Stimulated activated CD4-positive, alpha-beta T cell treated with anti-CD3 and anti-CD28 coated beads, Interleukin-2, amount 100 ng/mL, for 48 hours (primary cell): Measurements from ENCODE around the gene RSBN1L.
"Not testable (repeated sequence)": the region's sequence is repeated elsewhere in the genome, so short reads cannot be mapped to it uniquely, and the experiment has no call there.

Source experiments
- DNase-seq, 2 donors: peaks; one replicate each; pipeline ENCODE4 v3.0.0-alpha.2; 2020

Gene RSBN1L

DNA sequence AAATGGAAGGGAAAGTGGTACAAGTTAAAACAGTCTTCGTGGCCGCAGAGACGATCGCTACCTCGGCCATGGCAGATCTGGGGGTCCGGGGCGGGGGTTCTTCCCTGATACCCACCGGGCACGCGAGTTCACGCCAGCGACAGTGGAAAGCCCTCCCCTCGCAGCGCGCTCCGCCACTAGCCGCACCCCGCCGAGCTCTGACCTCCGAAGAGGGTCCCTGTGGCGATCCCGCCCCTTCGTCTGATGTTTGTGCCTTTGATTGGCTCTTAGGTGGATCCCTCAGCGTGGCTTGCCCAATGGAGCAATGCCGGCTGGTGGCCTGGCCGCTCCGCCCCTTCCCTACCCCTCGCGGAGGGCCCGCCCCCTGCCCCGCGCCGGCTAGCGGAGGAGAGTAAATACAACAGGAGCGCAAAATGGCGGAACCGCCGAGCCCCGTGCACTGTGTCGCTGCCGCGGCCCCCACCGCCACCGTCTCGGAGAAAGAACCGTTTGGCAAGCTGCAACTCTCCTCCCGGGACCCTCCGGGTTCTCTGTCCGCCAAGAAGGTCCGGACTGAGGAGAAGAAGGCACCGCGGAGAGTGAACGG, at the start of gene RSBN1L:
TSS of gene RSBN1L (plus strand) at position 403 of the 586 bp plus-strand sequence. CDS start at position 414, 11 bp downstream.
- peak; percentile 95 to 96 for DNase-seq

DNA sequence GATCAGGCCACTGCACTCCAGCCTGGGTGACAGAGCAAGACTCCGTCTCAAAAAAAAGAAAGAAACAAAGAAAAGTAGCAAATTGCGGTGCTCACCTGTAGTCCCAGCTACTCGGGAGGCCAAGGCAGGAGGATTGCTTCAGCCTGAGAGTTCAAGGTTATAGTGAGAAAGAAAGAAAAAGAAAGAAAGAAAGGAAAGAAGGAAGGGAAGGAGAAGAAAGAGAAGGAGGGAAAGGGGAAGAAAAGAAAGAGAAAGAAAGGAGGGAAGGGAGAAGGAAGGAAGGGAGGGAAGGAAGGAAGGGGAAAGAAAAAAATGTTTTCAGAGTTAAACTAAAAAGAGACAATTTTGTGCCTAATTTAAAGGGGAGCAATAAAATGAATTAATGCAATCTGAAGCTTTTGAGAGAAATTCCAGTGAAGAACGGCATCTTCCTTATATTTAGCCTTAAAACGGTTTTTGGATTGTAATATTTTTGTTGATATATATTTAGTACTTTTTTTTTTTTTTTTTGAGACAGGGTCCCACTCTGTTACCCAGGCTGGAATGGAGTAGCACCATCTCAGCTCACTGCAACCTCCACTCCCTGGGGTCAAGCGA, 47.4 kb upstream of the RSBN1L start:
- no peak for DNase-seq

DNA sequence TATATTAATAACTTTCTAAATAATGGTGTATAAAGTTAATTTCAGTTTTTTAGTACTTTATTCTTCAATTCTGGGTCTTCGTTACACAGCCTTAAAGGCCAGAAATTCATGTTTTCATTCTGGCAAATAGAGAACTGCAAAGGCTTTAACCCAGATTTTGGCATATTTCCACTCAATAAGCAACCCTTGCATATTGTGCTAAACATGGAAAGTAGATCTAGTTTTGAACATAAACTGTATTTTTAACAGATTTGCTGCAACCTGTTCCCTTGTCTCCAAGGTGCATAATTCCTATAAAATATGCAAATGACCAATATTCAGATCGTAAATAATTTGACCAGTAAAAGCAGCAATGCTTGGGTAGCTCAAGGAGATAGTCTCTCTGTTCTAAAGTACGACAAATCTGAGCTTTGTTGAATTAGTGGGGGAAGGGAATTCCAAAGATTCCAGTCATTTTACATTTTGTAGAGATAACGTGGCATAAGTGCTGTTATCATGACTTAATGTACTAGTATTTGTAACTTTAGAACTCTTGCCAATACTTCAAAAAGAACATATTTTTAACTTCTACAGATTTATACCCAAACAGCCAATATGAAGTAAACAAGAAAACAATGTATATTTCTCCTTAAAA, 46.4 kb upstream of the RSBN1L start:
- DNase-seq: no peak

DNA sequence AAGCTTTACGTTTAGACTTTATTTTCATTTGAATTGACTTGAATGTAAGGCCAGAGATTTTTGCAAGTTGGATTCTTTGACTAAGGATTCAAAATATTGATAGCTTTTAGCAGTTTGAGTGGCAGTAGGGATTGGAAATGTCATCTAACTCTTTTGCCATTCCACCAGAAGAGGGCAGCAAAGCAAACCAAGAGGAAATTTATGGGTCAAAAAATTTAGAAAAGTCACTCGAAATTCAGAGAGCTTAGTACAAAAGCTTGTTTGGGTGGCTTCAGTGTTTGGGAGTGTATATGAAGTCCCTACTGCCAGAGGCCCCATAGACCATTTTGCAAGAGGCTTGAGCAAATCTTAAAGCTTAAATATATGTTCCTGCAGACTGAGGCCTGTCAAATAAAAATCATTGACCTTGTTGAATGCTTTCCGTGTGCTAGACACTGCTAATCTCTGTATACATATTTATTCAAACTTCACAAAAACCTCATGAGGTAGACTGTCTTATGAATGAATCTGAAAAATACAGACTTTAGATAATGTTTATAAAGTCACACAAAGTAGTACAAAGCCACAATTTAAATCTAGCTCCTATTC, 44.6 kb upstream of the RSBN1L start:
- peak; percentile 23 to 41 for DNase-seq

DNA sequence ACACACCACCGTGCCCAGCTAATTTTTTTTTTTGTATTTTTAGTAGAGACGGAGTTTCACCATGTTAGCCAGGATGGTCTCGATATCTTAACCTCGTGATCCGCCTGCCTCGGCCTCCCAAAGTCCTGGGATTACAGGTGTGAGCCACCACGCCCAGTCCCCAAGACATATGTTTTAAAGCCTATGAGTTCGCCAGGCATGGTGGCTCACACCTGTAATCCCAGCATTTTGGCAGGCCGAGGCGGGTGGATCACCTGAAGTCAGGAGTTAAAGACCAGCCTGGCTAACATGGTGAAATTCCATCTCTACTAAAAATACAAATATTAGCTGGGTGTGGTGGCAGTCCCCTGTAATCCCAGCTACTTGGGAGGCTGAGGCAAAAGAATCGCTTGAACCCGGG, 43.4 kb upstream of the RSBN1L start:
- not testable (repeated sequence) for DNase-seq

DNA sequence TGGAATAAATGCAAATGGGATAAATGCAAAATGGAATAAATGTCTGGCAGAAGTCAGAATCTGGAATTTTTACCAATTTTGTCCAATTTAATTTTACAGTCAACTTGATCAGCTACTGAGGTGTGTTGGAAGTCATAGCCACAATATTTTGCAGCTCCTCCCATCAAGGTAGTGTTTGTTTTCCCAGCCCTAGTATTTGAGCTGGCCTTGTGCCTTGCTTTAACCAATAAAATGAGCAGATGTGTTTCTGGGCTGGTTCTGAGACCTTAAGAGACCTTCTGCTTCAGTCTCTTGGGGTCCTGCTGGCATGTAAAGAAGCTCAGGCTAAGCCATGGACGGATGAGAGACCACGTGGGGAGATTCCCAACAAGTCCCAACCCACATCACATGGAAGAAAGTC, 42.7 kb upstream of the RSBN1L start:
- DNase-seq: no peak

DNA sequence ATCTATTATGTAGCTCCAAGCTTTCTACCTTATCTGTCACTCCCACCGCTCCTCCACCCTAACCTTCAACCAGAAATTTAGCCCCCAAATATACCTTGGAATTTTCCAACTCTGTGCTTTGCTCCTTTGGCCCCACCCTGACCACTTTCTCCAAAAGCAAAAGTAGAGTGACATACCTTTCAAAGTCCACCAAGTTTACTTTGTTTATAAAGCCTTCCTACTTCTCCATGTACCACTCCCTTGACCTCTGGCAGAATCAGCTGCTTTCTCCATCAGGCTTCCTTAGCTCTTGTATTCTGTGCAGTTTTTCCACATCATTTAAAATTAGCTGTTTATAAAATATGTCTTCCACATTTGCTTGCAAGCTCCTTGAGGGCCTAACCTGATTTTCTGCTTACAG, 40.9 kb upstream of the RSBN1L start:
- no peak for DNase-seq

DNA sequence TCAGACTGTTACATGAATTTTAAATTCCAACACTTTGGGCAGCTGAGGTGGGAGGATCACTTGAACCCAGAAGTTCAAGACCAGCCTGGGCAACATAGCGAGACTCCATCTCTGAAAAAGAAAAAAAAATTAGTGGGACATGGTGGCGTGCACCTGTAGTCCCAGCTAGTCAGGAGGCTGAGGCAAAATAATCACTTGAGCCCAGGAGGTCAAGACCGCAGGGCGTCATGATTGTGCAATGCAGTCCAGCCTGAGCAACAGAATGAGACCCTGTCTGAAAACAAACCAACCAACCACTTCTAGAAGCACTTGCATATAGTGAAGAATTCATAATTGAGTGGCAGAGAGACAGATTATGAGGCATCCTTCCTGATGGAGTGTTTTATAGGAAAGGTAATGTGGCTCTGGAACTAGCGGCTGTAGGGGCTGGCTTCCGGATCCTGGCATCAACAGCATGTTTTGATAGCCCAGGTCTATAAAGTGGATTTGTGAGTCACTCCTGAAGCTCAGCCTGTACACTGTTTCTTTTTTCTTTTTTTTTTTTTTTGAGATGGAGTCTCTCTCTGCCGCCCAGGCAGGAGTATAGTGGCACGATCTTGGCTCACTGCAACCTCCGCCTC, 40.3 kb upstream of the RSBN1L start:
- no peak for DNase-seq

DNA sequence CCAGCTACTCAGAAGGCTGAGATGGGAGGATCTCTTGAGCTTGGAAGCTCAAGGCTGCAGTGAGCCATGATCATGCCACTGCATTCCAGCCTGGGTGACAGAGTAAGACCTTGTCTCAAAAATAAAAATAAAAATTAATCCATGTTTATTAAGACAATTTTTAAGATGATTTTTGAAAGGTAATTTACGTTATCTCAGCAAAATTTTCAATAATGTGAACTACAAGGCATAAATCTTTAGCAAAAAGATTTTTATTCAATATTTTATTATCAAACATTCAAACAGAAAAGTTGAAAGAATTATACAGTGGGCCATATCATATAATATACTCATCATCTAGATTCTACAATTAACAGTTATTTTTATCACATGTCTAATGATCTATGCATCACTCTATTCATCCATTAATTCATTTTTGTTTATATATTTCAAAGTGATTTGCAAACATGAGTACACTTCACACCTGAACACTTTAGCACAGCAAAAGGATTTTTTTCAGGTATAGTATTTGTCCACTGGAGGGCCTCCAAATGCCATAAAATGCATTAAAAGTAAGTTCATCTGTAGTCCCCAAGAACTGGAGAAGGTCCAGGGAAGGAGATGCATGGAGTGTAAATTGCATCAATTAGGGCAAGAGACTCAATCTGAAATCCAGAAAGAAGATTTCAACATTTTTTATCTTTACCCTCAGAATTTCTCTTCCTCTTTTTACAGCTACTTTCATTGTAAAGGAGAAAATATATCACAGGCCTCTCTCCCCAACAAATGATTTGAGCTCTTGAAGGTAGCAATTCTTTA, 38.6 kb upstream of the RSBN1L start:
- no peak for DNase-seq

DNA sequence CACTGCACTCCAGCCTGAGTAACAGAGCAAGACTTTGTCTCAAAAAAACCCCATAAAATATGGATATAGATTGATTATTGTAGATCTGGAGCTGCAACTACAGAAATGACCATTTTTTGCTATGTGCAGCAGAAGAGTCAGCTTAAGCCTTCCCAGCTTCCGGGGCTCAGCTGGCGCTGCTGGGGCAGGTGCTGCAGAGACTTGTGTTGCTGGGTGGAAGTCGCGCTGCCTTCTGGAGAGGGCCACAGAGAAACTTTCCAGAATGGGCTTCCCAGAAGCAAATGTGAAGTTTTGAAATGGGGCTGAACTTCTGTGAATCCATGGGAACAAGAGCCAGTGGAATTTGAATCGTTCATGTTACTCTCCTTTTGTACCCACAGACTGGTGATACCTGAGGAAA, 37.3 kb upstream of the RSBN1L start:
- DNase-seq: no peak

DNA sequence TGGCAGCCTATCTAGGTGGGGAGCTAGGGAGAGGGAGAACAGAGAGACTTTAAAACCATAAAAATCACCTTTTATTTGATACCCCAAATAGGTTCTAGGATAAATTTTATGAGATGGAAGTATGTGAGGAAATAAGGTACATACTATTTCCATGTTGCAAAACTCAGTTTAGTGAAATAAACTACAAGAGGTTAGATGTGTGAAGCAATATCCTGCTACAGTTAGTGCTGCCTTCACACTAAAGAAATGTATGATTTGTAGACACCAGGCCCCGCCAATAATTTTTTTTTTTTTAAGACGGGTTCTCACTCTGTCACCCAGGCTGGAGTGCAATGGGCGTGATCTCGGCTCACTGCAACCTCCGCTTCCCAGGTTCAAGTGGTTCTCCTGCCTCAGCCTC, 34.4 kb upstream of the RSBN1L start:
- DNase-seq: no peak

DNA sequence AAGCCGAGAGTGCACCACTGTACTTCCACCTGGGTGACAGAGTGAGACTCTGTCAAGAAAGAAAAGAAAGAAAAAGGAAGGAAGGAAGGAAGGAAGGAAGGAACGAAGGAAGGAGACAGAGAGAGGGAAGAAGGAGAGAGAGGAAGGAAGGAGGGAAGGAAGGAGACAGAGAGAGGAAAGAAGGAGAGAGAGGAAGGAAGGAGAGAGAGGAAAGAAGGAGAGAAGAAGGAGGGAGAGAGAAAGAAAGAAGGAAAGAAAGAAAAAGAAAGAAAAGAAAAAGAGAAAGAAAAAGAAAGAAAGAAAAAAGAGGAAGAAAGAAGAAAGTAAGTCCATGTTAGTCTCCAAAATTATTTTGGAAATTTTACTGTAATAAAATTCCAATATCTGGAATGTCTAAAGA, 33.4 kb upstream of the RSBN1L start:
- no peak for DNase-seq

DNA sequence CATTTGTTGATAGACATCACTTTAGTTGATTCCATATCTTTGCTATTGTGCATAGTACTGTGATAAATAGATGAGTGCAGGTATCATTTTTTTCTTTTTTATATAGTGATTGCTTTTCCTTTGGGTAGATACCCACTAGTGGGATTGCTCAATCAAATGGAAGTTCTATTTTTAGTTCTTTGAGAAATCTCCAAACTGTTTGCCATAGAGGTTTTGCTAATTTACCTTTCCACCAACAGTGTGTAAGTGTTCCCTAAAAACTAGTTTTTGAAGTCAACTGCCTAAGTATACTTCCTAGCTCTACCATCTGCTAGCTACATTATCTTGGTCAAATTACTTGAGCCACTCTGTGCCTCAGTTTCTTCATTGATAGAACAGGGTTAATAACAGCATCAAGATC, 31.5 kb upstream of the RSBN1L start:
- DNase-seq: no peak

DNA sequence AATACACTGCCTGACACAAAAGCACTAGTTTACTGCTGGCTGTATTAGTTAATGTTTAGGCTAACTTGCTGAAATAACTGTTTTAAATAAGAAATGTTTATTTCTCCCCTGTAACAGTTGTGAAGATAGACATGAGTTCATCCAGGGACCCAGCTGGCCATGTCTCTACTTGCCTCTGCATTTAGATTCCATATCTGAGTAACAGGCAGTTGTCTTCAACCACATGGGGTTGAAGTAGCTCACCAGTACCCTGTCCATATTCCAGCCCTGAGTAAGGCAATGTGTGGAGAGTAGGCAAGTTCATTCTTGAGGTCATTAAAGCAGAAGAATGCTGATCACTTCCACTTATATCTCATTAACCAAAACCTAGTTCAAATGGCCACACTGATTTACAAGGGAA, 31.1 kb upstream of the RSBN1L start:
- DNase-seq: no peak

DNA sequence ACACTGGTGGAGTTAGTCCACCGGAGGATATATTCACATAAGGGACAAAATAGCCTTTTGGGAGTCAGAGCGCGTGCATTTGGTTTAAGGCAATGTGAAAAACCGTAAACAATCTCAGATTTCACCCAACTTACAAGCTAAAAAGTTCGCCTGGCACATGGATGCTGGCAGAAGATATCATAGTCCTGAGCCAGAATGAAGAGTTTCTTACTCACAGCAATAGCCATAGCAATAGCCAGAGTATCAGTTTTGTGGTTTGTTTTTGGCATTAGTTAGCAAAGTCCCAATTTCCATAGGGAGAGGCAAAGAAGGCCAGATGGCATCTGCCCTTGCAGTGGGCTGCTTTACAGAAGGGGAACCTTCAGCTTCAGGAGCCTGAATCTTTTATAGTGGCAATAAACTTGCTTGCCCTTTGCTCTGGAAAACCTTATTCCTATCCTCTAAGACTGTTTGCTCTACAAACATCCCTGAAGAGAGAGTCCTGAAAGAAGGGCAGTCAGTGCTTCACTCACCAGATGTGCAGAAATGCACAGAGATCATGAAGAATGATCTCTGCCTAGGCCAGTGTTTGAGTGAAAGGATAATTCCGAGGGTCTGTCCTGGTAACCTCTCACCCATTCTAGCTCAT, 28.7 kb upstream of the RSBN1L start:
- no peak for DNase-seq

DNA sequence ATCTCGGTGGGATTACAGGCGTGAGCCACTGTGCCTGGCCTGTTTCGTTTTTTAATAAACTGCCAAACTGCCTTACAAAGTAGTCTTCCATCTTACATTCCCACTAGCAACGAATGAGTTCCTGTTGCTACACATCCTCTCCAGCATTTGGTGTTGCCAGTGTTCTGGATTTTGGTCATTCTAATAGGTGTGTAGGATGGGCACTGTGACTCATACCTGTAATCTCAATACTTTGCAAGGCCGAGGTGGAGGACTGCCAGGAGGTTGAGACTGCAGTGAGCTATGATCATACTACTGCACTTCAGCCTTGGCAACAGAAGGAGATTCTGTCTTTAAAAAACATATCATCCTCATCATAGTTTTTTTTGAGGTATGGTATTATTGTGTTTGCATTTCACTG, 21.4 kb upstream of the RSBN1L start:
- no peak for DNase-seq

DNA sequence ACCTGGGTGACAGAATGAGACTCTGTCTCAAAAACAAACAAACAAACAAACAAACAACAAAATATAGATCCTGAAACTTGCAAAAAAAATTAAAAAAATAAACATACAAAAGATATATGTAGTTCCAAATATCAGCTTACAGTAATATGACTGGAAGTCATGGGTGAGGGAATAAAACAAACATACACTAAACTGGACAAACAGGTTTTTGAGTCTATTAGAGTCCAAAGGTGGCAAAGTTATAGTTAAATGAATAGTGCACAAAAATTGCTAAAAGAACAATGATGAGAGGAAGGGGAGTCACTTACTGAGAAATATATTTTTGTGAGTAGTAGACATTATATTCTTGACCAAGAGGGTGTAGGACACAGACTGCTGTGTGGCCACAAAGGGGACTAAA, 16.7 kb upstream of the RSBN1L start:
- DNase-seq: no peak

DNA sequence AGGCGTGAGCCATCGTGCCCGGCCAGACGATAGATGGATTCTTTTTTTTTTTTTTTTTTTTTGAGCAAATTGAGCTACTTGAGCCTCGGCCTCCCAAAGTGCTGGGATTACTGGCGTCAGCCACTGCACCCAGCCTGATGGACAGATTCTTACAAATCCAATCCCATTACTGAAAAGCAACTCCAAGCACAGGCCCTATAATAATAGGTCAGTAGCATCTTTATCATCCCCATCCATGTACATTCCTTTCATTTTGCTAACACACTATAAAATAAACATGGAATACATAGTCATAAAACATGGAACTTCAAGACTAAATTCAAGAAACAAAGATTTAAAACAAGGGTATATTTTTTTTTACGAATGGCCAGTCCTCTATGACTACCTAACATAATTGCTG, 16.0 kb upstream of the RSBN1L start:
- DNase-seq: no peak

DNA sequence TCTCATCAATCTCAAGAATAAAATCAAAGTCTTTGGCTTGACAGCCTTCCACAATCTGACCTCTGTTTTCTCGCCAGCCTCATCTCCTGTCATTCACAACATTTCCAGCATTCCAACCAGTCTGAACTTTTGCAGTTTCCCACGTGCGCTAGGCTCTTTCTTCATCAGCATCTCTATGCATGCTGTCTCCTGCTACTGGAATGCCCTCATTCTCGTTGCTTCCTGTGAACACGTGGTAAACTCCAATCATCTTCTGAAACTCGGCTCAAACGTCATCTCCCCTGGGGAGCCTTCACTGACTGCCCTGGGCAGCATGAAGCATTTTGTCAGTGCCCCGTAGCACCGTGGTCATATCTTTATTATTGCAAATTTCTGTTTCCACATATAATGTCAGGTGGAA, 12.2 kb upstream of the RSBN1L start:
- DNase-seq: no peak

DNA sequence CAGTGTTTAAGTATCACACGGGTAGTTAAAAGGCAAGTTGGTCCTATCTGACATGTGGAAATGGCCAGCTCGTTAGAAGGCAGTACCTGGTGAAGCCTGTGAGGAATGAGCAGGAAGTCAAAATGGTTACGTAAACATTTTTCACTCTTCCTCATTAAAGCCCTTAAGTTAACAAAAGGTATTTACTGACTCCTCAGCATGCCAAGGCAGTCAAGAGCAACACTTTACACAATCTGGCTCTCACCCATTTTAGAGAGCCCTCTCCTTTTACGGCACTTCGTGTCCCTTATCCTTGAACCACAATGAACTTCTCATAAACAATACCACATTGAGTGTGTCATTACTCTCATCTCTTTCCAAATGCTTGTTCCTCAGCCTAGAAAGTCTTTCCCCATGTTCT, 11.0 kb upstream of the RSBN1L start:
- no peak for DNase-seq

DNA sequence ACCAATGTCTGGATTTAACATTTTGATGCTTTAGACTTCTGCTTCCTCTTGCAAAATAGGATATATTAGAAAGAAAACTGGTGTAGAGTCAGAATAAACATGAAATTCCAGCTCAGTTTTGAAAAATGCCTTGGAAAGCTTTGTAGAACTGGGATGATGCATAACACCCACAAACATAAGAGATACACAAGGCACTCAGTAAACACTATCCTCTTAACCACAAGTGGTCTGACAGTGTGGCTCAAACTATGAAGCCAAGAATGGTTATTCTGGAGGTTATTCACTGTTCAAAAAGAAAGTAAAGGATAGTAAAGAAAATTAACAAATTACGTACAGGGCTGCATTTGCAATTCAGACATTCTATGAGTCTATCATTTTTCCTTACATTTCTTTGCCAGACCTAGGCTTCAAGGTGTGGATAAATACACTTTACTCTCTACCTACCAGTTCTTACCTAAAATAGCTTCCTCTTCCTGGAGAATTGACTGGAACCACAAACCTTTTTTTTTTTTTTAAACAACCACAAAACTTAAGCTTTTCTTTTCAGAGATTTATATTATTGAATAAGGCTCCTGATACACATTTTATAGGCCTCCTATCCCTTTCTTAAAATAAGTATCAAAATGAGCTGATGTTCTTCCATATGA, 9.0 kb upstream of the RSBN1L start:
- no peak for DNase-seq

DNA sequence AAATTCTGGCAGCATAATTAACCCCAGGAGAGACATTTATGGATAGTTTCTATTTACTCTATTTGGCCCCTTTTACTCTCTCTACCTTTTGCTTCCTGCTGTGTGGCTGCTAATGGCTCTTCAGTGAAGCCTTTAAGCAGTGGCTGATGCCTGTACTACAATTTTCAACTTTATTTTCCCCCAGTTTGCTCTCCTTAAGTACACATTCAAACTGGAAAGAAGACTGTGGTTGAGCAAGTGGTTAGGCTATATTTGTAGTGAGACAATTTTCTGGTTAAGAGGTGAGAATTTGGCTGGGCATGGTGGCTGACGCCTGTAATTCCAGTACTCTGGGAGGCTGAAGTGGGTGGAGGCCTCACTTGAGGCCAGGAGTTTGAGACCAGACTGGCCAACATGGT, 8.5 kb upstream of the RSBN1L start:
- DNase-seq: no peak
